RWPE1 (cell line): ENCODE results near the gene DDX10.

Experiments used
- CTCF ChIA-PET: fragments of 350-600 bp; sonication (Branson Sonifier 250); formaldehyde crosslinking; extraction: SDS; loops from one replicate; lab custom pipeline; 2021; lab: Yijun Ruan, JAX
- POLR2A ChIA-PET: fragments of 400-600 bp; formaldehyde crosslinking; extraction: SDS; loops from one replicate; lab custom pipeline; 2020; ENCODE audit warnings: antibody characterized with exemption; ENCODE audit not compliant: low non-redundant PET; lab: Yijun Ruan, JAX
- DNase-seq: peaks from one replicate; pipeline ENCODE4 v3.0.0; 2012; ENCODE audit warnings: low spot score
- H3K27ac ChIP-seq: fragments of 450-650 bp; 2 replicates; pipeline ENCODE4 v1.5.1; 2017
- CTCF ChIP-seq: fragments of 450-650 bp; conservative IDR thresholded peaks from 2 replicates; pipeline ENCODE4 v1.5.1; 2017; ENCODE audit warnings: low read depth, mild to moderate bottlenecking

Gene DDX10

GRCh38 chr11:108718466-108718865 is 53.6 kb downstream of the DDX10 start:
- H3K27ac ChIP-seq: no peak overlapping the region
- POLR2A ChIA-PET: no interaction called here
- no peak for DNase-seq
- CTCF ChIA-PET: no interaction called here
- no peak for TF ChIP-seq CTCF

DNA sequence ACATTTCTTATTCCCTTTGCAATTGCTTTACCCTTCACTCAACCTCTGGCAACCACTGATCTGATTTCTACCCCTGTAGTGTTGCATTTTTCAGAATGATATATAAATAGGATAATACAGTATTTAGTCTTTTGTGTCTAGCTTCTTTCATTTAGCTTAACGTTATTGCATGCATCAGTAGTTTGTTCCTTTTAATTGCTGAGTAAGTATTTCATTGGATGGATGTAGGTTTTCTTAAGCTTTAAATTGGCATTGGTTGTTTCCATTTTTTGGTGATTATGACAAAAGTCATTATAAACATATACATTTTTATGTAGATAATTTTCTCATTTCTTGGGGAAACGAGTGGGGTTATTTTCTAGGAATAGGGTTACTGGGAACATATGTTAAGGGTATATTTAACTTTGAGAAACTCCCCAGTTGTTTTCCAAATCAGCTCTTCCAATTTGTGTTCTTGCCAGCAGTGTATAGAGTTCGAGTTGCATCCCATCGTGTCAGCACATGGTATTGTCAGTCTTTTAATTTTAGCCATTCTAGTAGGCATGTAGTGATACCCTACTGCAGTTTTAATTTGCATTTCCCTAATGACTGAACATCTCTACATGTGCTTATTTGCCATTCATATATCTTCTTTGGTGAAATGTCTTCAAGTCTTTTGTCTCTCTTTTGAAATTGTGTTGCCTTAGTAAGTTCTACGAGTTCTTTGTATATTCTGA is 60.3 kb downstream of the DDX10 start:
- CTCF ChIA-PET: interaction anchor here (0.5 kb wide), 1 partner anchor 9 kb away, joined by 3 read pairs; no protein-coding TSS in a partner anchor

GRCh38 chr11:108726077-108726800 is 61.4 kb downstream of the DDX10 start:
- H3K27ac ChIP-seq: no peak overlapping the region
- CTCF ChIA-PET: no interaction called here
- POLR2A ChIA-PET: no interaction called here
- DNase-seq: no peak
- no peak for TF ChIP-seq CTCF

More for the DNA sequence above, 60.3 kb downstream of the DDX10 start:
- H3K27ac ChIP-seq: no peak overlapping the region
- TF ChIP-seq CTCF: no peak
- no peak for DNase-seq
- POLR2A ChIA-PET: no interaction called here

DNA sequence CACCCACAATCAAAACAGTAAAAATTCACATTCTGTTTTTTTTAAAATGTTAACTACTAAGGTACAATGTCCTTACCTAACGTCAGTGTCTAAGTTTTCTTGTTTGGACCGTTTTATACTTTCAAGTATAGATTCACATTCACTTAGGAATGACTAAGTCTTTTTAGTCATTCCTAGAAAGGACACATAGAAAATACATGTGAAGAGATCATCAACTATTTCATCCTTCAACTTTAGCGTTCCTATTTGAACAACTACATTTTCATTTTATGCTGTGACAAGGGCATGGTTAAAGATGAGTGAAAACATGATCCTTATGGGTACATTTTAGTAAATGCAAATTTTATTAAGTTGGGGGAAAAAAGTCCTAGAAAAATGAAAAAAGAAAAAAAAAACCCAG is 62.8 kb downstream of the DDX10 start:
- H3K27ac ChIP-seq: no peak overlapping the region
- DNase-seq: no peak
- CTCF ChIA-PET: no interaction called here
- TF ChIP-seq CTCF: no peak
- POLR2A ChIA-PET: no interaction called here

DNA sequence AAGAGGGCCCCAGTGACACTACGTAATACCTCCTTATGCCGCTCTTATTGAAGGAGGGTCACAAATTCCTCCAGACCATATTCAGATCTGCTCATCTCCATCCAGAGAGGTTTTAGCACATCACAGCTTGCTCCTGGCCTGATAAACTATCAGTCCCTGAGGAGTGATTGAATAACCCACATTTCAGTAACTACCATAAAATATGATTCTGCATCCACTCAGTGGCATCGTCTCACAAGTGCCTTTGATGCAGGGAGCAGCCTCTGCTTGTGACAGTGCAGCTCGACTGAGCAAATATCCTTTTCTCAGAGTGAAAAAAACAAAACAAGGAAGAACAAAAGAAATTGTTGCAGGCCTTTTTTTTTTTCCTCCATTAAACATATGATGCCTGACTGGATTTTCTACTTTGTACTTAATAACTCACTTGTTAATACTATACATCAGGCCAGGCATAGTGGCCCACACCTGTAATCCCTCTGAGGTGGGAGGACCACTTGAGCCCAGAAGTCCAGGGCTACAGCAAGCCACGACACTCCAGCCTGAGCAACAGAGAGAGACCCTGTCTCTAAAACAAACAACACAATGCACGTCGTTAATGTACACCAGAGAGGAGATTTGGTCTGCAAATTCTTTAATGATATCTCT is 64.5 kb downstream of the DDX10 start:
- ChIA-PET CTCF (interaction anchor here (0.5 to 0.7 kb wide), 2 partner anchors 32 to 1350 kb away, joined by 4 read pairs; no protein-coding TSS in a partner anchor), POLR2A (no interaction called here)
- DNase-seq: no peak
- no peak for TF ChIP-seq CTCF
- H3K27ac ChIP-seq: no peak overlapping the region

- no peak for DNase-seq
- no peak for TF ChIP-seq CTCF
- ChIA-PET CTCF (interaction anchor here (0.6 kb wide), 1 partner anchor 817 kb away, joined by 3 read pairs; no protein-coding TSS in a partner anchor), POLR2A (no interaction called here)
- H3K27ac ChIP-seq: no peak overlapping the region
These were observed 67.5 kb downstream of the DDX10 start for GRCh38 chr11:108732395-108732794.
